ENCODE measurements around the gene DPYD.

DPYD gene

DNA sequence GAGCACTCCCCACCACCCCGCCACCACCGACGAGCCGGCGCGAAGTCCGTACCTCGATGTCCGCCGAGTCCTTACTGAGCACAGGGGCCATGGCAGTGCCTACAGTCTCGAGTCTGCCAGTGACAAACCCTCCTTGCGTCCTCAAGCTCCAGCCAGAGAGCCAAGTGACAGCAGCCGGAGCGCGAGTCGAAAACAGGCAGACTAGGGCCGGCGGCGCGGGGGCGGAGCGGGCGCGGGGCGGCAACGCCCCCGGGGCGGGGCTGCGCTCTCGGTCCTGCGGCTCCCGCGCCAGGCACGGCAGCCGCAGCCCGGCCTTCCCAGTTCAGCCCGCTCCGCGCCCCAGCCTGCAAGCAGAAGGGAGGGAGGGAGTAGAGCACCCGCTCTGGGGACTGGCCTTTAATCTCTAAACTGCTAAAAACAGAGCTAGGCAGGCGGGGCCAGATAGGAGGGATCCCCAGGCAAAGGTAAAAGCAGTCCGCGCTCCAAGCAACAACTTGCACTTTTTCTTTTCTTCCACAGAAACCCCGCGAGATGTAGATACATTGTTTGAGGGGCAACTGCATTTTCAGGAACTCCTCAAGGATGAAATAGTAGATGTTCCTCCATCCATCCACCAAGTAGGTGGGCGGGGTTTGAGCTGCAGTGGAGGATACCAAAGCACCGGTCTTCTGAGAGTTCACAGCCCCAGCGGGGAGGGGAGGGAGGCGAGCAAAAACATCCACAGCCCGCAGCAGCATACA, at the start of gene DPYD:
DPYD (minus strand) TSS at position 203 of the 740 bp plus-strand sequence; CDS start at position 91, 112 bp downstream.
- Histone ChIP-seq H2AFZ (ENCODE audit: low read length, unreplicated experiment) (peak within 1 kb of the TSS; percentile 95), H3K27me3 (ENCODE audit: insufficient read depth, low read length) (no peaks in the 10 kb centered on the region), H3K4me3 (ENCODE audit: low read depth, low read length) (peak within 1 kb of the TSS; percentile 90), H3K79me2 (ENCODE audit: control insufficient read depth, insufficient read depth, low read length, unreplicated experiment) (peaks cover 45% of the 10 kb centered on the region), H3K4me1 (ENCODE audit: control insufficient read depth, insufficient read depth, low read length, unreplicated experiment) (peaks cover 25% of the 10 kb centered on the region), H3K36me3 (ENCODE audit: insufficient read depth, low read length) (no peaks in the 10 kb centered on the region), H3K27ac (ENCODE audit: low read depth, low read length) (peak within 1 kb of the TSS; percentile 72)

GRCh38 chr1:97960470-97960869, 39.6 kb upstream of the DPYD start:
- H3K27me3 ChIP-seq (ENCODE audit: insufficient read depth, low read length), result no peaks in the 10 kb centered on the region
- H3K79me2 ChIP-seq (ENCODE audit: control insufficient read depth, insufficient read depth, low read length, unreplicated experiment), result no peaks in the 10 kb centered on the region
- no peak overlapping the region for H3K27ac ChIP-seq (ENCODE audit: low read depth, low read length)
- H2AFZ ChIP-seq (ENCODE audit: low read length, unreplicated experiment), result no peak overlapping the region
- no peaks in the 10 kb centered on the region for H3K4me1 ChIP-seq (ENCODE audit: control insufficient read depth, insufficient read depth, low read length, unreplicated experiment)
- H3K36me3 ChIP-seq (ENCODE audit: insufficient read depth, low read length), result no peaks in the 10 kb centered on the region
- no peak overlapping the region for H3K4me3 ChIP-seq (ENCODE audit: low read depth, low read length)

- no peak overlapping the region for H3K27ac ChIP-seq (ENCODE audit: low read depth, low read length)
- H3K4me1 ChIP-seq (ENCODE audit: control insufficient read depth, insufficient read depth, low read length, unreplicated experiment), result peaks cover 26% of the 10 kb centered on the region
- H3K79me2 ChIP-seq (ENCODE audit: control insufficient read depth, insufficient read depth, low read length, unreplicated experiment), result no peaks in the 10 kb centered on the region
- peak overlapping the region; percentile 59 for H3K4me3 ChIP-seq (ENCODE audit: low read depth, low read length)
- no peaks in the 10 kb centered on the region for H3K27me3 ChIP-seq (ENCODE audit: insufficient read depth, low read length)
- H2AFZ ChIP-seq (ENCODE audit: low read length, unreplicated experiment), result peak overlapping the region; percentile 6
- H3K36me3 ChIP-seq (ENCODE audit: insufficient read depth, low read length), result no peaks in the 10 kb centered on the region
These were observed 26.9 kb upstream of the DPYD start for GRCh38 chr1:97947695-97948094.

- H3K4me1 ChIP-seq (ENCODE audit: control insufficient read depth, insufficient read depth, low read length, unreplicated experiment), result peaks cover 40% of the 10 kb centered on the region
- no peaks in the 10 kb centered on the region for H3K27me3 ChIP-seq (ENCODE audit: insufficient read depth, low read length)
- H3K27ac ChIP-seq (ENCODE audit: low read depth, low read length), result no peak overlapping the region
- no peaks in the 10 kb centered on the region for H3K79me2 ChIP-seq (ENCODE audit: control insufficient read depth, insufficient read depth, low read length, unreplicated experiment)
- peak overlapping the region; percentile 17; the same call in 1 of the 2 replicates for H3K4me3 ChIP-seq (ENCODE audit: low read depth, low read length)
- no peaks in the 10 kb centered on the region for H3K36me3 ChIP-seq (ENCODE audit: insufficient read depth, low read length)
- H2AFZ ChIP-seq (ENCODE audit: low read length, unreplicated experiment), result peak overlapping the region; percentile 19
These were observed 22.5 kb upstream of the DPYD start for GRCh38 chr1:97943354-97943753.

- Histone ChIP-seq H3K4me3 (ENCODE audit: low read depth, low read length) (no peak overlapping the region), H3K36me3 (ENCODE audit: insufficient read depth, low read length) (no peaks in the 10 kb centered on the region), H2AFZ (ENCODE audit: low read length, unreplicated experiment) (no peak overlapping the region), H3K4me1 (ENCODE audit: control insufficient read depth, insufficient read depth, low read length, unreplicated experiment) (peaks cover 38% of the 10 kb centered on the region), H3K27ac (ENCODE audit: low read depth, low read length) (no peak overlapping the region), H3K27me3 (ENCODE audit: insufficient read depth, low read length) (no peaks in the 10 kb centered on the region), H3K79me2 (ENCODE audit: control insufficient read depth, insufficient read depth, low read length, unreplicated experiment) (no peaks in the 10 kb centered on the region)
These were observed 21.6 kb upstream of the DPYD start for GRCh38 chr1:97942161-97943123.

DNA sequence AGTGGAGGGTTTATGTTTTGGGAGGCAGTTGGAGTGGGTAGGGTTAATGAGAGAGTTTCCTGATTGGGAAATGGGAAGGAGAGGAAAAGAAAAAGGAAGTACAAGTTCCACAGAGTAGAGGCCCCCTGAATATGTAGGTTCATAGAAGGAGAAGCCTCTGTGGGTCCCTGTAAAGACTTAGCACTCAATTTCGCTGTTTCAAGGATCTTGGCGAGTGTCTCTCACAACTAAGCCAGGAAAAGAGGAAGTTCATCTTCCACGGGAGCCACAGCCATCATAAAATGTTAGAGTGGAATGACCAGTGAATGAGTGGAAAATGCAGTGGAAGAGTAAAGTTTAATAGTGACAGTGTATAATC, 17.4 kb upstream of the DPYD start:
- Histone ChIP-seq H3K4me1 (ENCODE audit: control insufficient read depth, insufficient read depth, low read length, unreplicated experiment) (peaks cover 34% of the 10 kb centered on the region), H2AFZ (ENCODE audit: low read length, unreplicated experiment) (no peak overlapping the region), H3K27ac (ENCODE audit: low read depth, low read length) (peak overlapping the region; percentile 81)

GRCh38 chr1:97936976-97937375, 16.1 kb upstream of the DPYD start:
- peak overlapping the region; percentile 26 for H2AFZ ChIP-seq (ENCODE audit: low read length, unreplicated experiment)
- no peak overlapping the region for H3K4me3 ChIP-seq (ENCODE audit: low read depth, low read length)
- H3K36me3 ChIP-seq (ENCODE audit: insufficient read depth, low read length), result no peaks in the 10 kb centered on the region
- H3K79me2 ChIP-seq (ENCODE audit: control insufficient read depth, insufficient read depth, low read length, unreplicated experiment), result no peaks in the 10 kb centered on the region
- no peaks in the 10 kb centered on the region for H3K27me3 ChIP-seq (ENCODE audit: insufficient read depth, low read length)
- peaks cover 22% of the 10 kb centered on the region for H3K4me1 ChIP-seq (ENCODE audit: control insufficient read depth, insufficient read depth, low read length, unreplicated experiment)
- peak overlapping the region; percentile 81 for H3K27ac ChIP-seq (ENCODE audit: low read depth, low read length)

More for the DNA sequence above, 17.4 kb upstream of the DPYD start:
- H3K36me3 ChIP-seq (ENCODE audit: insufficient read depth, low read length), result no peaks in the 10 kb centered on the region
- no peaks in the 10 kb centered on the region for H3K27me3 ChIP-seq (ENCODE audit: insufficient read depth, low read length)
- H3K4me3 ChIP-seq (ENCODE audit: low read depth, low read length), result no peak overlapping the region
- no peaks in the 10 kb centered on the region for H3K79me2 ChIP-seq (ENCODE audit: control insufficient read depth, insufficient read depth, low read length, unreplicated experiment)

DNA sequence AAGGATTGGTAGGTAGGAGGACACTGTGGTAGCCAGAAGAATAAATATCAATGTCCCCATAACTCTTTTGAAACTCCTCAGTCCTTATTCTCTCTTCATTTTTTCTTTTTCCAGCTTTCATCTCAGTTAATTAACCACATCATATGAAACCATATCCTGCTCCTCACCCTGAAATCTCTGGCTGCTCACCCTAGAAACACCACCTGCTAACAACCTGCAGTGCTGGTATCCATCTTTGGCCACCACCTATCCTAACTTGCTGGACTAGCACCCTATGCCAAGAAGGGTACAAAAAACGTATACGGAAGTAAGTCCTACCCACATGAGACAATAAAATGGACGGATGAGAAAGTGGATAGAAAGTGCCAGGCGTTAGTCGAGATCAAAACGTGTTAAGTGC, 13.7 kb upstream of the DPYD start:
- Histone ChIP-seq H3K27ac (ENCODE audit: low read depth, low read length) (no peak overlapping the region), H3K4me3 (ENCODE audit: low read depth, low read length) (no peak overlapping the region), H3K27me3 (ENCODE audit: insufficient read depth, low read length) (no peaks in the 10 kb centered on the region), H3K4me1 (ENCODE audit: control insufficient read depth, insufficient read depth, low read length, unreplicated experiment) (peaks cover 19% of the 10 kb centered on the region), H2AFZ (ENCODE audit: low read length, unreplicated experiment) (no peak overlapping the region), H3K79me2 (ENCODE audit: control insufficient read depth, insufficient read depth, low read length, unreplicated experiment) (no peaks in the 10 kb centered on the region), H3K36me3 (ENCODE audit: insufficient read depth, low read length) (no peaks in the 10 kb centered on the region)

DNA sequence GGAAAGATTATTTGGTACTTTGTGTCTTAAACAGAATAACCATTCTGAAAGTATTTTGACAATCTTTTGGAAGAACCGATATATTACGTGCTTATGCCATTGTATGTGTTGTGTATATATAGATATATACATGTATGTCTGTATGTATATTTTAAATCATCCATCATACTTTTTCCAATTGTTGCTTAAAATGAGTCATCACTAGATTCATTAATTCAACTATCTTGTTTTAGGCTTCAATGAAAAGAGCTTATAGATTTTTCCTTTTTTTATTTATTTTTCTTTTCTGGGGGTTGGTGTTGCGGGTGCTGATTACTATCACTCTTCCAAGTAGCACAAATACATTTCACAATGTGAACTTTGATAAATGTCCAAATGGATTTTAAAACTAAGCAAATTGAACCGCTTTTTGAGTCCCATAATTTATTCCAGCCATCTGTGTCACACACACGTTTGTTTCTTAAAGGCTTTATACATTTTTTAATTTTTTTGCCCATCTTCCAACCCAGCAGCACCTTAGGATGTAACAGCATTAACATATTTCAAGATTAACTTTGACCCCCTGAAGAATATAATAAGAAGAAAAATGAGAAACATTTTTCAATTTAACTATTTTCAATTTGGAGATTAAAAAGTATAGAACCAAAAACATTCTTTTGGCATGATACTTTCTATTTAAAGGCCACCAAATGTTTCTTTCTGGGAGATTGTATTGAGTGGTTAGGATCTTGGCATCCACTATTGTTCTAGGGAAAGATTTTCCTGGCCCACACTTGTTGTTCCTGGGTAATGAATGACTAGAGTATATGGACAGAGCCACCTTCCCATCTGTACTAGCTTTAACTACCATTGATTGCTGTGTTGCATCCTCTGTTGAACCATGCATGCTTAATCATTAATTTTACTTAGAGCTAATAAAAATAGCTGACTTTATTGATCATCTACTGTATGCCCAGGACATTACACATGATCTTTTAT, 9.3 kb upstream of the DPYD start:
- no peak overlapping the region for H3K4me3 ChIP-seq (ENCODE audit: low read depth, low read length)
- no peaks in the 10 kb centered on the region for H3K79me2 ChIP-seq (ENCODE audit: control insufficient read depth, insufficient read depth, low read length, unreplicated experiment)
- no peak overlapping the region for H3K27ac ChIP-seq (ENCODE audit: low read depth, low read length)
- H3K4me1 ChIP-seq (ENCODE audit: control insufficient read depth, insufficient read depth, low read length, unreplicated experiment), result no peaks in the 10 kb centered on the region
- no peaks in the 10 kb centered on the region for H3K36me3 ChIP-seq (ENCODE audit: insufficient read depth, low read length)
- no peaks in the 10 kb centered on the region for H3K27me3 ChIP-seq (ENCODE audit: insufficient read depth, low read length)
- no peak overlapping the region for H2AFZ ChIP-seq (ENCODE audit: low read length, unreplicated experiment)

All from ACC112 (cell line).